ENCODE results near the gene TMEM60. TPM values are rescaled to one million over a fixed set of nuclear protein-coding genes. Genes with fewer than 3 reads are reported as not detected.
A peak's percentile ranks its signal among the peaks of the same experiment; 100 is the strongest.
"Not testable (repeated sequence)": the region's sequence is repeated elsewhere in the genome, so short reads cannot be mapped to it uniquely, and the experiment has no call there.

The TMEM60 gene, protein sequence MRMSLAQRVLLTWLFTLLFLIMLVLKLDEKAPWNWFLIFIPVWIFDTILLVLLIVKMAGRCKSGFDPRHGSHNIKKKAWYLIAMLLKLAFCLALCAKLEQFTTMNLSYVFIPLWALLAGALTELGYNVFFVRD
- total RNA-seq (2014; rRNA removed; shearing (Covaris generic)) = 58.0 and 58.2 TPM in 2 replicates

DNA sequence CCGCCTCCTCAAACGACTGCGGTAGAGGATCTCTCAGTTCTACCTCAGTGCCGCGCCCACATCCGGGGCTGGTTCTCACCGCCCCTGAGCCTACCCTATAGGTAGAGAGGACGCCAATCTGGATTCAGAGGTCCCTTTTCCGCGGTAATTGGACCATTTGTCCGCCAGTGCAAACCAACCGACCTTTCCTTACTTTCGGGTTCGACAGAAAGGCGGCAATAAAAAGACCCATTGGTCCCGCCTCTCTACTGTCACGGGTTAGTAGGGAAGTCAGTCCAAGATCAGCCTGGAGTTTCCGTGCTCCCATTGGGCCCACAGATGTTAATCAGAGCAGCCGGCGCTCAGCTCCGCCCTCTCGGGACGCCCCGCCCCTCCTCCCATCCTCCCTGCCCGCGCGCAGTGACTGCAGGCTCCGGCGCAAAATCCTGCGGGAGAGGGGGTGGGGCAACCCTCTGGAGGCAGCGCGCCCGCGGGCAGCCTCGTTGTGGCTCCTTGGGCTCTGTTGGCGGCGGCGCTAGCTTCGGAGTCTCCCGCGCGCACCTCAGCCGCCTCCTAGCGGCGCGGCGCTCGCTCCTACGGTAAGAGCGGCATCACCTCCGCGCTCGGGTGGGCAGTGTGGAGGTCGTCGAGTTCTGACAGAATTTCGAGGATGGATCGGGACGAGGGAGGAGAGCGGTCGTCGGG, at the start of gene TMEM60, which contains the start of gene PHTF2:
TMEM60 (minus strand) TSS at position 41 of the 684 bp plus-strand sequence. CDS start 4,061 bp downstream, outside the sequence.
PHTF2 (plus strand) TSS at position 380 of the 684 bp plus-strand sequence.
- DNase-seq (ENCODE audit: low spot score) = peak; percentile 100

DNA sequence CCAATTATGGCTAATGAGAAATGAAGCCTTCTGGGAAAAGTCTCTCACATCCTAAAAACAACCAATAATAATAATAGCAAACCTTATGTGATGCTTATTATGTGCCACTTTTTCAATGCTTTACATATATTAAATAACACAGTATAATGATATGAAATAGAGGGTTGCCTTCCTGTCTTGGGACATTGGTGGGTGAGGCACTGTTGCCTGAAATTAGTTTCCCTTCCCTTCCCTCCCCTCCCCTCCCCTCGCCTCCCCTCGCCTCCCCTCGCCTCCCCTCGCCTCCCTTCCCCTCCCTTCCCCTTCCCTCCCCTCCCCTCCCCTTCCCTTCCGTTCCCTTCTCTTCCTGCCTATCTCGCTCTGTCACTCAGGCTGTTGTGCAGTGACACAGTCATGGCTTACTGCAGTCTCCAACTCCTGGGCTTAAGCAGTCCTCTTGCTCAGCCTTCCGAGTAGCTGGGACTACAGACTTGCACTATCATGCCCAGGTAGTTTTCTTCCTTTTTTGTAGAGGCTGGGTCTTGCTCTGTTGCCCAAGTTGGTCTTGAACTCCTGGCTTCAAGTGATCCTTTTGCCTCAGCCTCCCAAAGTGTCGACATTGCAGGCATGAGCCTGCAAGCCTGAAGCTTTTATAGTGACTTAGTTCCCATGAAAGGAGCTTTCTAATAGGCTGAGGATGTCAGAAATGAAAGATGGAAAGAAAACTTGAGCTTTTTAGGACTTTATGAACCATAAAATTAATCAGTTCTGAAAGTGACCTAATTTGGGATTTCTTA, 48.3 kb upstream of the TMEM60 start:
- no peak for DNase-seq (ENCODE audit: low spot score)

DNA sequence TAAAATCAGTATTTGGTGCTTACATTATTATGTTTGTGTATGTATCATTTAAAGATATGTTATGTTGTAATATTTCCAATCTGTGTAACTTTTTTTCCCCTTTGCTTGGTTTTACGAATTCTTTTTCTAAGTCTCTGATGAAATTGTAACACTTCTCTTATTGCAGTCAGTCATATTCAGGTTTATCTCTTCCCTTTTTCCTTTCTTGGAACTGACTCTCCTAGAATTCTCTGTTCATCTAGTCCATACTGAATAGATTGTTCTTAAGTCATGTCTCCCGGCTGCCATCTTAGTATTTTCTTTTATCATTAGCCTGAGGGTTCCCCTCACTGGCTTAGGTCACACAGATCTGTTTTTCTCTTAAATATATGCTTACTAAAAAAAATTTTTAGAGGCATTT, 45.0 kb upstream of the TMEM60 start:
- no peak for DNase-seq (ENCODE audit: low spot score)

DNA sequence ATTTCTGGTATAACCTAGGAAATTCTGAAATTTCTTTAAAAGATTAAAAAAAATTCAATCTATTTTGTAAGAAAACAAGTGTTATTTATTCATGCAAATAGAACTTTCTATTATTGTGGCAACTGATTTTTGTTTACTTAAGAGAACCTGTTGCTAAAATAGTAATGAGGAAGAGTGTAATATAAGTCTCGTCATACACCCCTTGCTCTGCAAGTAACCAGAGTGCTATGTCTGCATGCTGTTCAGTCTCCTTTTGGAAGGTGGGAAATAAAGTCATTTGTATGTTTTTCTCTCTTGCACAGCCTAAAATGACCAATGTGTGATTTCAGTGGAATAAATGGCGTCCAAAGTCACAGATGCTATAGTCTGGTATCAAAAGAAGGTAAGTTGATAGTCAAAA, 41.7 kb upstream of the TMEM60 start:
- no peak for DNase-seq (ENCODE audit: low spot score)

DNA sequence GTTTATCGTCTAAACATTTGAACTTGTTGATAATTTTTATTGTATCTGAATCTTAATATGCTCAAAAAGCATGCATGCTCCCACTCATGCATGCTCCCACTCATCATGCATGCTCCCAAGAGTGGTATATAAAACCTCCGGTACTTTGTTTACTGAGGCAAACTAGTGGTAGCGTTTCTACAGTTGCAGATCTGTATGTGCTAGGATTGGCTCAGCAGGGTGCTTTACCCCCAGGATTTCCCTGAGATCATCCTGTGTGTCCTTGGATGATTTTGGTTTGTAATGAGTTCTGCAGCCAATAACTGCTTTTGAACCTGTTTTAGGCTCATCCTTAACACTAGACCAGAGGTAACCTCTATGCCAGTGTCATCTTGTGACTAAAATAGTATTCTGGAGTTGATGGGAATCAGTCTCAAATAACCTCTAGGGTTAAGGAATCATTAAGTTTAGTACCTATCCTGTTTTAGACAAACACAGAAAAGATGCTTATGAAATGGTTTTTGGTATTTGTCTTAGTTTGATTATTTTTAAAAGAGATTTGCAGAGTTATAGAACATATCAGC, 40.8 kb upstream of the TMEM60 start:
- DNase-seq (ENCODE audit: low spot score) = no peak

DNA sequence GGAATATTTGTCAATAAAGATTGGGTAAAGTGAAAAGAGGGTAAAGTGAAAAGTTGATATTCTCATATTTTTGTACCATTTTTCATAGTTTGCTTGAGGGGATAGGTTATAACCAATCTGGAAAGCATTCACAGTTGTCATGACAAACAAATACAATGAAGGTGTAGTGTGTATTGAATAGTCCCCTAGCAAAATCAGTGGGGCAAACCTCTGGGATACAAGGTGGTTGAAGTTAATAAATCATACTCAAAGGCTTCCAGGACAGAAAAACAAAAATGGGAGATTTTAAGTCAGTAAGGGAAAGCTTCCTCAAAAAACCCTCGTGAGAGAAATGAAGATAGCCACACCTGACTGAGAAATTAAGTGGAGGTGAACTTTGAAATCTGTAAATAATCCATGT, 39.7 kb upstream of the TMEM60 start:
- DNase-seq (ENCODE audit: low spot score) = no peak

DNA sequence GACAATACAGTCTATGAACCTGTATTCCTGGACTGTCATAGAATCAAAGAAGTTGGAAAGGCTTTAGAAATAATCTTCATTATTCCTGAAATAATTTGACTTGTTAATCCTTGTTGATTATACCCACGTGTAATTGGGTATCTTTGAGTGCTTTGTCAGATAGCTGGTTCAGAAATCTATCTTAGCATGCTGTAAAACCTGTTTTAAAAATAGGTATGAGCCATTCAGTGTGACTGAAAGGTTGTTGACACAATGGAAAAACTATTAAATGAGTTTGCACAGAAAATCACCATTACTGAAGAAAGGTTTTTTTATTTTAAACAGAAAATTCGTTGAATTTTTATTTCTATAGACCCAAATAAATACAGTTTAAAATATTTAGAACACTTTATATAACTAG, 39.0 kb upstream of the TMEM60 start:
- no peak for DNase-seq (ENCODE audit: low spot score)

DNA sequence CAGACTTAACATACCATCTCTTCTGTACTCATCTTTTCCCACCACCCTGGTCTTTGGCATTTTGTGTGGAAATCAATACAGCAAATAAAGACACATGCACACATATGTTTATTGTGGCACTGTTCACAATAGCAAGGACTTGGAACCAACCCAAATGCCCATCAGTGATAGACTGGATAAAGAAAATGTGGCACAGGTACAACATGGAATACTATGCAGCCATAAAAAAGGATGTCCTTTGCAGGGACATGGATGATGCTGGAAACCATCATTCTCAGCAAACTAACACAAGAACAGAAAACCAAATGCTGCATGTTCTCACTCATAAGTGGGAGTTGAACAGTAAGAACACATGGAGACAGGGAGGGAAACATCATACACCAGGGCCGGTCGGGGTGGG, 38.2 kb upstream of the TMEM60 start:
- DNase-seq (ENCODE audit: low spot score) = not testable (repeated sequence)

DNA sequence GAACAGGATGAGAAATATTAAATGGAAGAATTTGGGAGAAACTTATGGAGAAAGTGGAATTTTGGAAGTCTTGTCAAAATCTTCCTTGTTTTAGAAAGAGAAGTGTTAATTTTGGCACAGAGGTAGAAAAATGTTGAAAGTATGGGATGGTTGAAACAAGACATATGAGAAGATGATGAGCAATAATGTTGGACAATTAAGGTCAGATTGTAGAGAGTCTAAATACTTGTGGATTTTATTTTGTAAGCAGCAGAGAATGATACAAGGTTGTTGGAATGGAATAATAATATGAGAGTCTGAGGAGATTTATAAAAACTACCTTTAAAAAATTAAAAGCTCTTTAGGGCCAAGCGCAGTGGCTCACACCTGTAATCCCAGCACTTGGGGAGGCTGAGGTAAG, 34.9 kb upstream of the TMEM60 start:
- no peak for DNase-seq (ENCODE audit: low spot score)

DNA sequence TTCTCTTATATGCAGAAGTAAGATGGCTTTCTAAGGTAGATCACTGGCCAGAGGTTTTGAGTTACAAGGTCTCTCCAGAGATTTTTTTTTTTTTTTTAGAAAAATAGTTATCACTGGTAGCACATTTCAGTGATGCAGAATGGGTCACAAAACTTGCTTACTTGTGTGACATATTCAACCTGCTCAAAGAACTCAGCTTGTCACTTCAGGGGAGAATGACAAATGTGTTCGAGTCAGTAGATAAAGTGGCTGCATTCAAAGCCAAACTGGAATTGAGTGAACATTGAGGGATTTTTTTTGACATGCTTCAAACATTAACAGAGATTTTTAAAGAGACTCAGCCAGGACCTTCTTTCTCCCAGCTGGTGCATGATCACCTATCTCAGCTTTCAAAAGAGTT, 33.7 kb upstream of the TMEM60 start:
- no peak for DNase-seq (ENCODE audit: low spot score)

DNA sequence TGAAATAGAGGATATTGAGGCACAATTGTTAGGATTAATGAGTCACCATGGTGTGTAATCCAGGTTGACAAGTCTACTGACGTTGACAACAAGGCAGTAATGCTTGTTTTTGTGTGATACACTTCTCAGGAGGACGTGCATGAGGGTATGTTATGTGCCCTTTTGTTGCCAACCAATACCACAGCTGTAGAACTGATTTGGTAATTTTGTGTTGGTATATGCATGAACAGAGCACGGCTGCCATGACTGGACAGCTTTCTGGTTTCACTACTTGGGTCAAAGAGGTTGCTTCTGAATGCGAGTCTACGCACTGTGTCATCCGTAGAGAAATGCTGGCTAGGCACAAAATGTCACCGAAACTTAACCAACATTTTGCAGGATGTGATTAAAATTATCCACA, 33.2 kb upstream of the TMEM60 start:
- DNase-seq (ENCODE audit: low spot score) = no peak

DNA sequence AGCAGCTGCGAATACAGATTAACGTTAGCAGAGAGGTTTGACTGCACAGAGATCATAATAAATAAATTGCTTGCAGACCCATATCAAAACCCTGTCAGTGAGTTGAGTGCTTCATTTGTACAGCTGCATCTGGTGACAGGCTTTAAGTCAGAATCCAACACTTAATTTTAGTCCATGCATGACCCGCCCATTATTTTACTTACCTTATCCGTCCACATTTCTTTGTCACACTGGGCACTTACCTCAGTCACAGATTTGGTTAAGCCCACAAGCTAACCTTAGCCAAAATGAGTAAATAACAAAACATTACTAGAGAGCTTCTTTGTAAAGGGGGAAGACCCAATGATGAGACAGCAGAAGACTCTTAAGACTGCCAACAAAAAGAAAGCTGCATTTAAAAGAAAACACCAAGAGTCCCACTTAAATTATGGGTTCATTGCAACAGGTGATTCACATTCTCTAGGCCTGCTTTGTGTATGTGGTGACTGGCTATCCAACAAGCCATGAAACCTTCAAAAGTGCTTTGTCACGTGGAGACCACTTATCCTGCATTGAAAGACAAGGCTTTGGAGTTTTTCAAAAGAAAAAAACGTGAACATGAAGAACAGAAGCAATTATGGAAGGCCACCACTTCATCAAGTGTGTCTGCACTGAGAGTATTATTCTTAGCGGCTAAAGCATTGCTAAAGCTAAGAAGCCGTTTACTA, 32.6 kb upstream of the TMEM60 start:
- DNase-seq (ENCODE audit: low spot score) = no peak

DNA sequence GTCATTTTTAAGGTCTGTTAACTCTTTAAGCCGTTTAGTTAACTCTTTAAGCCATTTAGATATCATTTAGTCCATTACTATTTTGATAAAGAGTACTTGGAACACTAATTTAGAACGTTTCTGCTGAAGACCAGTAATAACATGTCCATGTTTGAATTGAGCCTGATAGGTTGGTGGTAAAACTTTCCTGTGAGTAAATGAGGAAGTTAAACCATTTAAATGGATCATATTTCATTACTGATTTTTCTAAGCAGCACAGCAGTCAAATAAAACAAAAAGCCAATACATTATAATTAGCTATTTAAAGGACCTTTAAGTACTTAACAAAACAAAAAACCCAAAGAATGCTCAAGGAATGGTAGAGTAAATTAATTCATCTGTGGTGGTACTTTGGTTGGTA, 29.8 kb upstream of the TMEM60 start:
- no peak for DNase-seq (ENCODE audit: low spot score)

DNA sequence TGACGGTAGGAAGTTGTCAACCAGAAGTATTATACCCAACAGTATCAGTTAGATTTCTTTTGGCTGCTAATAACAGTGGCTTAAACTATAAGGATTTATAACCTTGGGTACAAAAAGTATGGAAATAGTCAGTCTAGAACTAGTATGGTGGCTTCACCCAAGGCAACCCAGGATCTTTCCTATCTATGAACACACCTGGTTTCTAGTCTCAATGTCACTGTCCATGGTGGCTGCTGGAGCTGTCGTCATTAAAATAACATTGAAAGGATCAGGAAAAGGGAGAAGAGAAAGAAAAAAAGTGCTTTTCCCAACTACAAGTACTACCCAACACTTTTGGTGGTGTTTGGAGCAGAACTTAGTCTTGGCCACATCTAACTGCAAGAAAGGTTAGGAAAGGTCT, 28.1 kb upstream of the TMEM60 start:
- DNase-seq (ENCODE audit: low spot score) = no peak

DNA sequence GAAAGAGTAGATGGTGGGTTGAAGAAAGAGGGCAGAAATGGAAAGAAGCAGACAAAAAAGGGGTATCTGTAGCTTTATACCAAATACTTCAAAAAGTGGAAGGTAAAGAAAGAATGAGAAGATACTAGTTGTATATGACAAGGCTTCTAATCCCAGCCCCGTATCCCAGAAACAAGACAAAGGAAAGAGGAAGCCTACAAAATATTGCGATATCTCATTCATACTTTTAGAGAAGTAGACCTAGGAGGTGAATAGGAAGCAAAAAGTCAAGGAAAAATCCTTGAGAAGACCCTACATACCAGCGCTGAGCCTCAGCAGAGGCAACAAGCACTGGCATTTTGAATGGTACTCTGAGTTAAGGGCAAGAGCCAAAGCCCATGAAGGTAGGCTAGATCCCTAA, 26.9 kb upstream of the TMEM60 start:
- no peak for DNase-seq (ENCODE audit: low spot score)

DNA sequence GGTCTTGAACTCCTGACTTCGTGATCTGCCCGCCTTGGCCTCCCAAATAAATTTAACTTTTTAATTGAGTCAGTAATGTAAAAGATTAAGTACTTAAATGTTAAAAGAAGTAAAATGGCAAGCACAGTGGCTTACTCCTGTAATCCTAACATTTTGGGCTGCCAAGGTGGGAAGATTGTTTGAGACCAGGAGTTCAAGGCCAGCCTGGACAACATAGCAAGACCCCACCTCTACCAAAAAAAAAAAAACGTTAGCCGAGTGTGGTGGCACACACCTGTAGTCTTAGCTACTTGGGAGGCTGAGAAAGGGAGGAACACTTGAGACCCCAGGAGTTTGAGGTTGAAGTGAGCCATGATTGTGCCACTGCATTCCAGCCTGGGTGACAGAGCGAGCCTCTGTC, 26.4 kb upstream of the TMEM60 start:
- DNase-seq (ENCODE audit: low spot score) = no peak

DNA sequence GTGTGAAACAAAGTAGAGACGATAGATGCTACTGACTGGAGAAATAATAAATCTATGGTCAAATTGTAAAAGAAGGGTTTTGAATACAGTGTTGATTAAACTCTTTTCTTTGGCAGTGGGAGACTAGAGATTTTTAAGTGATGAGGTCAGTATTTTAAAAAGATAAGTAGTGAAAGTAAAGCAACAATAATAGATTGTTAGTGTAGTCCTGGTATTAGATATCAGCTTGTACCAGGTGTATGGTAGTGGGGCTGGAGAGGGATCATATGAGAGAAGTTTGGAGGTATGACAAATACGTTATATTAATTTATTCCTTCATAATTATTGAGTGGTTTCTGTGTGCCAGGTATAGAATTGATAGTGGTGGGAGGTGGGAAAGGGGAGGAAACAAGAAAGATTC, 25.6 kb upstream of the TMEM60 start:
- DNase-seq (ENCODE audit: low spot score) = no peak

DNA sequence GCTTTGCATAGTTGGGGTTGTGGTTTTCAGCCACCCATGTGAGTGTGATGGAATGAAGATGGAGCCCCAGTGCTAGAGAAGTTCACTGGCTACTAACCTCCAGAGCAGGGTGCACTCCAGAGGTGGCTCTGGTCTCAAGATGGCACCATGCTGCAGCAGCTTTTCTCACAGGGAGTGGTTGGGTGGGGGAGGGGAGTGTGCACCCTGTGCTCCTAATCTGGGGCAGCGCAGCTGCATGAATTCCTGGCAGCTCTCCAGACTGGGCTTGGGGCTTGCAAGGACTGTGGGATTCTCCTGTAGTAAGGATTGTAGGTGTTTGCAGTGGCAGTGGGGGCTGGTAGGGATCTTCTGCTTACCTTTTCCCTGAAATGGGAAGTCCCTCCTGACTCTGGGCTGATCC, 24.0 kb upstream of the TMEM60 start:
- DNase-seq (ENCODE audit: low spot score) = no peak

DNA sequence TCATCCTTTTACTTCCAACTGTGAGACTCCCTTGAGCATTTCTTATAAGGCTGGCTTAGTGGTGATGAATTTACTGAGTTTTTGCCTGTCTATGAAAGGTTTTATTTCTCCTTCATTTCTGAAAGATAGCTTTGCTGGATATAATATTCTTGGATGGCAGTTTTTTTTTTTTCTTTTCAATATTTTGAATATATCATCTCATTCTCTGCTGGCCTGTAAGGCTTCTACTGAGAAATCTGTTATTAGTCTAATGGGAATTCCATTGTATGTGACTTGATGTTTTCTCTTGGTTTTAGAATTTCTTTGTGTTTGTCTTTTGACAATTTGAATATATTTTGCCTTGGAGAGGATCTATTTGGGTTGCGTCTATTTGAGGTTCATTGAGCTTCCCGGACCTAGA, 22.7 kb upstream of the TMEM60 start:
- no peak for DNase-seq (ENCODE audit: low spot score)

DNA sequence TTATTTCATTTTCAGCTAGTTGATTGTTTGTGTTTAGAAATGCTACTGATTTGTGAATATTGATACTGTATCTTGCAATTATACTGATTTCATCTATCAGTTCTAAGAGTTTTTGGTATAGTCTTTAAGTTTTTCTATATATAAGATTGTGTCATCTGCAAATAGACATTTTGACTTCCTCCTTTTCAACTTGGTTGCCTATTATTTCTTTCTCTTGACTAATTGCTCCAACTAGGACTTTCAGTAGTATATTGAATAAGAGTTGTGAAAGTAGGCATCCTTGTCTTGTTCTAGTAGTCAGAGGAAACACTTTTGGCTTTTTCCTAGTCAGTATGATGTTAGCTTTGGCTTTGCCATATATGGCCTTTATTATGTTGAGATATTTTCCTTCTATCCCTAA, 20.8 kb upstream of the TMEM60 start:
- DNase-seq (ENCODE audit: low spot score) = no peak

DNA sequence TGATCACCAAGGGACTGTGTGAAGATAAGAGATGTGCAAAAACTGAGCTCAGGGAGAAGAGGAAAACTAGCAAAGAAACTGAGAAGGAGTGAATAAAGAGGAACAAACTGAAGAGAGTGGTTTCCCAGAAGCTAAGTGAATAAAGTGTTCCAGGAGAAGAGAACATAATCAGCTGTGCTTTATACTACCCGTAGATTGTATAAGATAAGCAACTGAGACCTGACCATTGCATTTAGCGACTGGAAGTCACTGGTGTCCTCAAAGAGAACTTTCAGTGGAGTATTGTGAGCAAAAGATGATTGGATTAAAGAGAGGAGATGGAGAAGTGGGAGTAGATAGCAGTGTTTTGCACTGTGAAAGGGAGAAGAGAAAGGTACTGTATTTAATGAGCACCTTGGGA, 14.9 kb upstream of the TMEM60 start:
- no peak for DNase-seq (ENCODE audit: low spot score)

DNA sequence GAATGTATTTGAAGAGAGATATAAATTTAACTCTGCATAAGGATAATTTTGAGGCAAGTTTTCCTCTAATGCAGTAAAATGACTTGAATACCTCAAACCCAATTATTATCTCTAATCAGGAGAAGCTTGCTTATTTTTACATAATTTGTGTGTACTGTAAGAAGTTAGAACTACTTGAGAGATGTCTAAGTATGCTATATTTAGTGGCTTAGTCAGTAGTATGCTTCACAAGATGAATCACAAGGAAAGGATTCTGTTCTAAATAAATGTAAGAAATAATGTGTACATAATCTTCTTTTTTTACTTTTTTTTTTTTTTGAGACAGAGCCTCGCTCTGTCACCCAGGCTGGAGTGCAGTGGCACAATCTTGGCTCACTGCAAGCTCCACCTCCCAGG, 14.1 kb upstream of the TMEM60 start:
- no peak for DNase-seq (ENCODE audit: low spot score)
